ENCODE measurements around the gene COL4A6. TPM values are rescaled to one million over a fixed set of nuclear protein-coding genes. Genes with fewer than 3 reads are reported as not detected.

Gene COL4A6
- total RNA-seq, 1 experiment from 2014 or later, result 2.4 TPM

DNA sequence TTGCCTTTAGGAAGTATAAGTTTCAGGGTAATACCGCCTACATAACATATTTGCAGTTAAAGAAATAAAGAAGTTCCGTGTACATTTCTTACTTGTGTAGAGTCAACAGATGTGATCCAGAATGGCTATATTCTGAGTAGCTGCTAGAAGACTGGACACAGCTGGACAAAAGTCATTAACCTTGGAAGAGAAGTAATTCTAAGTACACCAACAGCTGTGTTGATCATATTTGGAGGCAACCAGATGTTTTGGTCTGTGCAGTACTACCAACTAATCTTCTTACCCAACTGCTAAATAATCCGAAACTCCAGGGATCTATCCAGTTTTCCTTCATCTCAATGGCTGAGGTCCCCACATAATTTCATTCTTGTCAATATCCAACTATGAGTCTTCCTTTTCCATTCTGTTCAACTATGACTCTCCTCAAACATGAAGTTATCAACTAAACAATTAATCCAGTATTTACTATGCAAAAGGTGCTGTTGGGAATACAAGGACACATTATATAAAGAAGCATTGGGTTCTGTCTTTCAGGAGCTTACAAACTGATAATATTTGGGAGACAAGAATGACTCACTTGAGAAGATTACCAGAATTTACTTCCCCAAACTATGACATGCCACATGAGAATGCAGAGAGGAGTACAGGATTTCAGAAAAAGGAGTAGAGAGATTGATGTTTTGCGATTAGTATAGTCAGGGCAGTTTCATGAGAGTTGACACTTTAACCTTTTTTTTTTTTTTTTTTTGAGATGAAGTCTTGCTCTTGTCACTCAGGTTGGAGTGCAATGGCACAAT, 78.2 kb downstream of the COL4A6 start:
- H3K4me1 ChIP-seq (ENCODE audit: control insufficient read depth in 1 of 2, insufficient read depth in 2 of 2, low read length in 2 of 2), result peaks cover 0 to 5% of the 10 kb centered on the region in 2 experiments; a peak in 1 of 4 replicates
- ChIA-PET RAD21 (ENCODE audit: low non-redundant PET in 1 of 2, low total read pairs in 2 of 2, uncharacterized antibody in 2 of 2, unreplicated experiment in 2 of 2) (no interaction called here), CTCF (no interaction called here), POLR2A (interaction anchor here (0.7 kb wide), 1 partner anchor 90 kb away, joined by 3 read pairs; no protein-coding TSS in a partner anchor)
- H3K36me3 ChIP-seq (ENCODE audit: control insufficient read depth in 1 of 2, insufficient read depth in 2 of 2, low read length in 2 of 2), result no peaks in the 10 kb centered on the region
- intact Hi-C loops (cut with micrococcal nuclease), result no loop called here
- H3K4me2 ChIP-seq (ENCODE audit: low read length), result no peak overlapping the region
- no TSS peak for BruUV-seq (replicated peaks)
- TF ChIP-seq JUND (IDR thresholded peaks at IDR 0.05) (no peak), CEBPB (IDR thresholded peaks at IDR 0.05; ENCODE audit: low read depth) (no peak), ZBTB33 (IDR thresholded peaks at IDR 0.05; ENCODE audit: extremely low read depth, insufficient replicate concordance, low read length) (no peak), POLR2A (IDR thresholded peaks at IDR 0.05; ENCODE audit: borderline replicate concordance, extremely low read depth, insufficient read depth, insufficient read length) (no peak), EZH2phosphoT487 (IDR thresholded peaks at IDR 0.05; ENCODE audit: borderline replicate concordance) (no peak), EGR1 (IDR thresholded peaks at IDR 0.05; ENCODE audit: low read depth) (no peak), MAX (IDR thresholded peaks at IDR 0.05) (no peak), RAD21 (IDR thresholded peaks at IDR 0.05; ENCODE audit: low read depth) (no peak)
- H3K9me2 ChIP-seq (ENCODE audit: insufficient read depth), result no peaks in the 10 kb centered on the region
- ATAC-seq (no peak), DNase-seq (ENCODE audit: low read depth, low spot score) (no peak)
- H3K27ac ChIP-seq (ENCODE audit: low read depth, low read length), result no peak overlapping the region
- no peak overlapping the region for H3K4me3 ChIP-seq (replicated peaks in 1 of 2; ENCODE audit: low read depth in 1 of 2, low read length in 2 of 2)
- H3K9me3 ChIP-seq (ENCODE audit: control insufficient read depth in 1 of 2, insufficient read depth in 1 of 2, low read depth in 1 of 2, low read length in 2 of 2), result no peaks in the 10 kb centered on the region
- H3K79me2 ChIP-seq (ENCODE audit: insufficient read depth, low read length), result no peaks in the 10 kb centered on the region
- H2AFZ ChIP-seq (ENCODE audit: low read depth, low read length, poor library complexity, severe bottlenecking), result no peak overlapping the region
- no peak overlapping the region for H3K9ac ChIP-seq (ENCODE audit: low read length)
- no peaks in the 10 kb centered on the region for H3K27me3 ChIP-seq (ENCODE audit: insufficient read depth, low read length)
- no peaks in the 10 kb centered on the region for H4K20me1 ChIP-seq (ENCODE audit: insufficient read depth)
